ENCODE measurements around the gene CCNL2. TPM values are rescaled to one million over a fixed set of nuclear protein-coding genes. Genes with fewer than 3 reads are reported as not detected.
"Not testable (repeated sequence)": the region's sequence is repeated elsewhere in the genome, so short reads cannot be mapped to it uniquely, and the experiment has no call there.

The CCNL2 gene
- total RNA-seq, 1 donor = 130 TPM

- TF ChIP-seq CTCF (IDR thresholded peaks at IDR 0.05; ENCODE audit: insufficient read depth, low read depth, low read length) = no peak
- no peak for DNase-seq (ENCODE audit: low read depth)
- H3K4me3 ChIP-seq (ENCODE audit: low read depth, low read length) = no peak overlapping the region
Observed at GRCh38 chr1:1385931-1386330, 13.2 kb downstream of the CCNL2 start.

GRCh38 chr1:1385339-1385738, 13.8 kb downstream of the CCNL2 start:
- DNase-seq (ENCODE audit: low read depth); H3K4me3 ChIP-seq (ENCODE audit: low read depth, low read length): not testable (repeated sequence)

GRCh38 chr1:1381294-1381693, 17.8 kb downstream of the CCNL2 start:
- DNase-seq (ENCODE audit: low read depth) = no peak

GRCh38 chr1:1380860-1381259, 18.3 kb downstream of the CCNL2 start:
- DNase-seq (ENCODE audit: low read depth) = no peak
- H3K4me3 ChIP-seq (ENCODE audit: low read depth, low read length) = no peak overlapping the region
- no peak for TF ChIP-seq CTCF (IDR thresholded peaks at IDR 0.05; ENCODE audit: insufficient read depth, low read depth, low read length)

More at GRCh38 chr1:1381294-1381693, 17.8 kb downstream of the CCNL2 start:
- no peak overlapping the region for H3K4me3 ChIP-seq (ENCODE audit: low read depth, low read length)
- TF ChIP-seq CTCF (IDR thresholded peaks at IDR 0.05; ENCODE audit: insufficient read depth, low read depth, low read length) = no peak

GRCh38 chr1:1377540-1378205, 21.5 kb downstream of the CCNL2 start:
- TF ChIP-seq CTCF (IDR thresholded peaks at IDR 0.05; ENCODE audit: insufficient read depth, low read depth, low read length) = no peak
- DNase-seq (ENCODE audit: low read depth) = no peak

GRCh38 chr1:1376551-1377226, 22.4 kb downstream of the CCNL2 start:
- no peak for TF ChIP-seq CTCF (IDR thresholded peaks at IDR 0.05; ENCODE audit: insufficient read depth, low read depth, low read length)
- no peak overlapping the region for H3K4me3 ChIP-seq (ENCODE audit: low read depth, low read length)
- no peak for DNase-seq (ENCODE audit: low read depth)

More at GRCh38 chr1:1377540-1378205, 21.5 kb downstream of the CCNL2 start:
- no peak overlapping the region for H3K4me3 ChIP-seq (ENCODE audit: low read depth, low read length)

GRCh38 chr1:1374929-1375662, 24.0 kb downstream of the CCNL2 start, which contains the start of gene AURKAIP1:
Gene AURKAIP1, minus strand, starts transcription at chr1:1375207. Its CDS starts 451 bp downstream, at chr1:1374756.
- peak within 1 kb of the TSS; percentile 80 for H3K4me3 ChIP-seq (ENCODE audit: low read depth, low read length)
- peak; percentile 100 for DNase-seq (ENCODE audit: low read depth)
- TF ChIP-seq CTCF (IDR thresholded peaks at IDR 0.05; ENCODE audit: insufficient read depth, low read depth, low read length) = peak; percentile 21

All from fibroblast of villous mesenchyme (primary cell).